ENCODE results near the gene MEF2A. TPM values are rescaled to one million over a fixed set of nuclear protein-coding genes. Genes with fewer than 3 reads are reported as not detected.

Gene MEF2A
- polyA plus RNA-seq, 1 donor from 2014 or later, result 53.9 TPM

DNA sequence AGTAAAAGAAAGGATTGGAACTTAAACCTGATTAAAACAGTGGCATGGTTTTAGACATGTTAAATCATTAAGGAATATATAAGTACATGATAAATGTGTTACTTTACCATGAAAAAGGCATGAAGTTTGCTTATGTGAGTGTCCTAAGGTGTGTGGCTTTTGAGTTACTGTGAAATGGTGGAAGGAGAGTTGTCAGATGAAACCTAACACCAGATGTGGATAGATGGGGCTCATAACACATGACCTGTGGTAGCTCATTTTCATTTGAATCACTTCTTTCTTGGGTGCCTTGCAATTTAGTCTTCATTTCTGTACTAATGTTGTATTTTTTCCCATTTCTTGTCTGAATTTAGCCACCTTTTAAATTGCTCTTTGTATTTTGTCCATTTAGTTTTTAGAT is 13.0 kb downstream of the MEF2A start:
- H3K4me1 Mint-ChIP-seq, result peaks cover 56 to 77% (median 70%) of the 10 kb centered on the region in 3 donors
- peak overlapping the region in 1 of 4 donors; percentile 50 for H3K4me3 Mint-ChIP-seq
- H3K27ac Mint-ChIP-seq, result peak overlapping the region in 2 of 3 donors; percentile 2 to 35
- H3K36me3 Mint-ChIP-seq, result peaks cover 3% of the 10 kb centered on the region
- H3K27me3 Mint-ChIP-seq, result no peaks in the 10 kb centered on the region
- peaks cover 0 to under 1% (median 0%) of the 10 kb centered on the region in 3 donors for H3K9me3 Mint-ChIP-seq

DNA sequence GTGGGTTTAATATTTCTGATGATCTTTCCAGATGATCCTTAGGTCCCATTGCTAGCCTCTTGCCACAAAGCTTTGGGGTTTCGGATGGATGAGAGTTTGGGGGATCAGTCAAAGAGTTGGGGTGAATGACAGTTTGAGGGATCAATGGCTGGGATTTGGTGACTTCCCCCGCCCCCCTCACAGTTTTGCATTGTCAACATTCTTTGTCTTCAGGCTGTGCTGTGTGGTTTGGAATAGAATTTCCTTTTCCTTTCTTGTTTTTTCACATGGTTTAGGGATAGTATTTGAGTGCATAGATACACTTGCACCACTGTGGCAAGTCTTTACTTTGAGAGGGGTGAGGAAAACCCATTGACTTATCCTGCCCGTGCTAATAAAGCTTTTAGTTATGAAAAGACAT is 14.3 kb downstream of the MEF2A start:
- H3K4me1 Mint-ChIP-seq, result peaks cover 48 to 67% (median 65%) of the 10 kb centered on the region in 3 donors
- peaks cover 2 to 12% (median 4%) of the 10 kb centered on the region in 3 donors for H3K9me3 Mint-ChIP-seq
- H3K4me3 Mint-ChIP-seq, result peak overlapping the region in 2 of 4 donors; percentile 30 to 31
- peak overlapping the region in 1 of 3 donors; percentile 34 for H3K27ac Mint-ChIP-seq
- H3K36me3 Mint-ChIP-seq, result peaks cover 14% of the 10 kb centered on the region
- no peaks in the 10 kb centered on the region for H3K27me3 Mint-ChIP-seq

DNA sequence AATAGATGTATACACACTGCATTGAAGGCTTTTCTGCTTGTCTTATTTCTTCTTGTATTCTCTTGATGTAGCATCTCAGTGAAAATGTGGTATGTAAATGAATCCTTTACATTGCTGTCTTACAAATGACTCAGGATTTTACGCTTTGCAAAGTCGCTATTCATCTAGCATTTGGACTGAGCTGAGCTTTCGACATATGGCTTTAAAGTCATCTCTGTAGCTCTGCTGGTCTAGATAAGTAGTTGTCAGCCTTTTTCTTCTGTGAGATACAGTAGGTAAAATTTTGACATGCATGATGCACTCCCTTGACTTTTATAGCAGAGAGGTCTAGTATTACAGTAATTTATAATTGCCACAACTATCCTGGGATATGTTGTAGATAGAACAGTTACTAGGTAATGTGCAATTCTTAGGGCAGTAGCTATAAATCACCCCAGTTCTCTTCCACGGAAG is 16.8 kb downstream of the MEF2A start:
- no peaks in the 10 kb centered on the region for H3K27me3 Mint-ChIP-seq
- H3K9me3 Mint-ChIP-seq, result peaks cover 4 to 18% (median 5%) of the 10 kb centered on the region in 3 donors
- no peak overlapping the region for H3K27ac Mint-ChIP-seq
- H3K4me3 Mint-ChIP-seq, result peak overlapping the region in 1 of 4 donors; percentile 10
- H3K36me3 Mint-ChIP-seq, result peaks cover 20% of the 10 kb centered on the region
- H3K4me1 Mint-ChIP-seq, result peaks cover 39 to 57% (median 49%) of the 10 kb centered on the region in 3 donors

DNA sequence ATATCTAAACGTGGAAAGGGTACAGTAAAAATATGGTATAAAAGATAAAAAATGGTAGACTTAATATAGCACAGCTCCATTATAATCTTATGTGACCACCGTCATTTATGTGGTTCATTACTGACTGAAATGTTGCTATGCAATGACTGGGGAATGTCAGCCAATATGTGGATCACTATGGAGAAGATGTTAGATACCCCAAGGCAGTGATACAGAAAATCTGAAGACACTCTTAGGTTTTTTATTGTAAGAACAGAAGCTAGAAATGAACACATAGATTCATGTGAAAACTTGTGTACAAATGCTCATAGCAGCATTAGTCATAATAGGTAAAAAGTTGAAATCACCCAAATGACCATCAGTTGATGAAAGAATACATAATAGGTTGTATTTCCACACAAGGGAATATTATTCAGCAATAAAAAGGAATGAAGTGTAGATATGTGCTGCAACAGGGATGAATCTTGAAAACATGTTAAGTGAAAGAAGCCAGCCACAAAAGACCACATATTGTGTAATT is 18.4 kb downstream of the MEF2A start:
- Mint-ChIP-seq H3K4me3 (no peak overlapping the region), H3K4me1 (peaks cover 33 to 52% (median 43%) of the 10 kb centered on the region in 3 donors), H3K36me3 (peaks cover 20% of the 10 kb centered on the region), H3K9me3 (peaks cover 4 to 18% (median 5%) of the 10 kb centered on the region in 3 donors), H3K27ac (no peak overlapping the region), H3K27me3 (no peaks in the 10 kb centered on the region)

DNA sequence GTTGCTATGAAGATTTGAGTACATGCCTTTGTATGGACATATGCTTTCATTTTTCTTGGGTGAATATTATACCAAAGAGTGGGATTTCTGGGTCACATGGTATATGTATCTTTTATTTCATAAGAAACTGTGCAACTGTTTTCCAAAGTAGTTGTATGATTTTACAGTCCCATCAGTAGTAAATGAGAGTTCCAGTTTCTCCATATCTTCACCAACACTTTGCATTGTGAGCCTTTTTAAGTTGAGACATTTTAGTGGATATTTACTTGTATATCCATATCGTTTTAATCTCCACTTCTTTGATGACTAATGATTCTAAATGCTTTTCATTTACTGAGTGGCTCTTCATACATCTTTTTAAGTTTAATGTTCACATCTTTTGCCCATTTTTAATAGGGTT is 20.3 kb downstream of the MEF2A start:
- peaks cover 17% of the 10 kb centered on the region for H3K36me3 Mint-ChIP-seq
- peaks cover 4 to 18% (median 5%) of the 10 kb centered on the region in 3 donors for H3K9me3 Mint-ChIP-seq
- no peak overlapping the region for H3K27ac Mint-ChIP-seq
- no peaks in the 10 kb centered on the region for H3K27me3 Mint-ChIP-seq
- H3K4me3 Mint-ChIP-seq, result peak overlapping the region in 1 of 4 donors; percentile 39
- peaks cover 43 to 53% (median 48%) of the 10 kb centered on the region in 3 donors for H3K4me1 Mint-ChIP-seq

DNA sequence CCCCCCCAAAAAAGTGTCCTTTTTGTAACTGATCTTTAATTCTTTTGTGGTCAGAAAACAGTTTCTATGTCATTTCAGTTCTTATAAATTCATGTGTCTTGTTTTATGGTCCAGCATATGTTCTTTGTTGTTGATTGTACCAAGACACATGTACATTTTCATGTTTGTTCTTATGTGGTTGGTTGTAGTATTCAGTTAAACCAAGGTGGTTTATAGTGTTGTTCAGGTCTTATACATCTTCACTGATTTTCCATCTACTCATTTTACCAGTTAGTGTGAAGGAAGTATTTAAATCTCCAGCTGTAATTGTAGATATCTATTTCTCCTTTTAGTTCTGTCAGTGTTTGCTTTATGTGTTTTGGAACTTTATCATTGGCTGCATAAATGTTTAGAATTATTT is 24.0 kb downstream of the MEF2A start:
- H3K27ac Mint-ChIP-seq, result no peak overlapping the region
- H3K4me3 Mint-ChIP-seq, result peak overlapping the region in 1 of 4 donors; percentile 75

DNA sequence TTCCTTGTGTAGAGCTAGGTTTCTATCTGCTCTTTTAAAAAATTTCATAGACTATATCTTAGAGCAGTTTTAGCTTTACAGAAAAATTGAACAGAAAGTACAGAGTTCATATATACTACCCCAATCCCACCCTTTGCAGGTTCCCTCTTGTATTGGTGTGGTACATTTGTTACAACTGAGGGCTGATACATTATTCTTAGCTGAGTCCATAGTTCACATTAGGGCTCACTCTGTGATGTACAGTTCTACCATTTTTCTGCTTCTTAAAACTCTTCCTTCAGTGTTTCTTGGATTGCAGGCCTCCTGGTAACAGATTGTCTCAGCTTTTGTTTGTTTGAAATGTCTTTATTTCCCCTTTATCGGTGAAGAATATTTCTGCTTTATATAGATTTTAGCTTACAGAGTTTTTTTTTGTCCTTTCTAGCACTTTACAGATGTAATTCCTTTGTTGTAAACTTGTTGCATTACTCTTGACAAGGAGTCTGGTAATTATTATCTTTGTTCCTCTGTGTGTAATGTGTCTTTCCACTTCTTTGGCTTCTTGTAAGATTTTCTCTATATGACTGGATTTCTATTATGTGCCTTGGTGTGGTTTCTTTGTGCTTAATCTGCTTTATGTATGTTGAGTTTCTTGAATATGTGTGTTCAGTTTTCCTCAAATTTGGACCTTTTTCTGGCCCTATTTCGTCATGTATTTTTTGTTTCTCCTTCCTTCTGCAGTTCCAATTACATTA is 25.3 kb downstream of the MEF2A start:
- peak overlapping the region in 1 of 4 donors; percentile 64 for H3K4me3 Mint-ChIP-seq
- no peaks in the 10 kb centered on the region for H3K27me3 Mint-ChIP-seq
- peaks cover 44 to 59% (median 56%) of the 10 kb centered on the region in 3 donors for H3K4me1 Mint-ChIP-seq
- H3K27ac Mint-ChIP-seq, result peak overlapping the region in 1 of 3 donors; percentile 36
- H3K9me3 Mint-ChIP-seq, result peaks cover 0 to 6% (median 3%) of the 10 kb centered on the region in 3 donors
- peaks cover 5% of the 10 kb centered on the region for H3K36me3 Mint-ChIP-seq

More for the DNA sequence above, 24.0 kb downstream of the MEF2A start:
- Mint-ChIP-seq H3K4me1 (peaks cover 42 to 48% (median 48%) of the 10 kb centered on the region in 3 donors), H3K9me3 (peaks cover 0 to 8% (median 3%) of the 10 kb centered on the region in 3 donors), H3K36me3 (peaks cover 8% of the 10 kb centered on the region), H3K27me3 (no peaks in the 10 kb centered on the region)

DNA sequence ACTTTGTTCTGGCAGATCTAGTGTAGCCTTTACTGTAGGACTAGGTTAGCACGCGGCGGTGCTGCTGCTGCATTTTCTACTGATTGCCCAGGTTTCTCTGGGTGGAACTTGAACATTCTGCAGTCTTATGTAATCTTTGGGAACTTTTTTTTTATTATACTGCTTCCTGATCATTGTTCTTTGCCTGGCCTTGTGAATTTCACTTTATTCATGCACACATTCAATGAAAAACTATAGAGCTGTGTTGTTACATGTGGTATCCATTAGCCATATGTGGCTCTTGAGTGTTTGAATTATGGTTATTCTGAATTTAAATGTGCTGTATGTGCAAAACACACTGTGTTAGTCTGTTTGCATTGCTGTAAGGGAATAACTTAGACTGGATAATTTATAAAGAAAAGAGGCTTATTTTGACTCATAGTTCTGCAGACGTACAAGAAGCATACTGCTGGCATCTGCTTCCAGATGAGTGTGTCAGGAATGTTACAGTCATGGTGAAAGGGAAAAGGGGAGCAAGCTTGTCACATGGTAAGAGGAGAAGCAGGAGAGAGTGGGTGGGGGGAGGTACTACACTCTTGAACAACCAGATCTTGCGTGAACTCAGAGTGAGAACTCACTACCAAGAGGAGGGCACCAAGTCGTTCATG is 26.5 kb downstream of the MEF2A start:
- Mint-ChIP-seq H3K27me3 (no peaks in the 10 kb centered on the region), H3K4me1 (peaks cover 44 to 59% (median 52%) of the 10 kb centered on the region in 3 donors), H3K4me3 (peak overlapping the region in 1 of 4 donors; percentile 67), H3K27ac (no peak overlapping the region), H3K36me3 (peaks cover 3% of the 10 kb centered on the region), H3K9me3 (peaks cover 0 to 4% (median 0%) of the 10 kb centered on the region in 3 donors)

DNA sequence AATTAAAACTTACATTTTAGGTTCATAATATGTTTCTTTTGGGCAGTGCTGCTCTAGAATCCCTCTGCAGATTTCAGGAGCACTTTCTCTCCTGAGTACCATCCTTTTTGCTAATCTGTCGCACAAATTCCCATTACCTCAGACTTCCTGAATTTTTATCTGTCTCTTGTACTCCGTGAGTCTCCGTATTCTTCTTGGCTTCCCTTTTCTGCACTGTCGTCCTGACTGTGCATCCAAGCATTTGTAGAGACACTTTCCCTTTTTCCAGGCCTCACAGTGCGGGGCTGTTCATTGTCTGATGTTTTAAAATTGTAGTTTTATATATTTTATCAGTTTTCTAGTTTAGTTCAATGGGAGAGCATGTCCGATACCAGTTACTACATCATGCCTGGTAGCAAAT is 27.3 kb downstream of the MEF2A start:
- H3K4me1 Mint-ChIP-seq, result peaks cover 44 to 55% (median 47%) of the 10 kb centered on the region in 3 donors
- peaks cover 3% of the 10 kb centered on the region for H3K36me3 Mint-ChIP-seq
- peaks cover 0 to 8% (median 0%) of the 10 kb centered on the region in 3 donors for H3K9me3 Mint-ChIP-seq
- no peaks in the 10 kb centered on the region for H3K27me3 Mint-ChIP-seq
- no peak overlapping the region for H3K27ac Mint-ChIP-seq
- H3K4me3 Mint-ChIP-seq, result no peak overlapping the region

DNA sequence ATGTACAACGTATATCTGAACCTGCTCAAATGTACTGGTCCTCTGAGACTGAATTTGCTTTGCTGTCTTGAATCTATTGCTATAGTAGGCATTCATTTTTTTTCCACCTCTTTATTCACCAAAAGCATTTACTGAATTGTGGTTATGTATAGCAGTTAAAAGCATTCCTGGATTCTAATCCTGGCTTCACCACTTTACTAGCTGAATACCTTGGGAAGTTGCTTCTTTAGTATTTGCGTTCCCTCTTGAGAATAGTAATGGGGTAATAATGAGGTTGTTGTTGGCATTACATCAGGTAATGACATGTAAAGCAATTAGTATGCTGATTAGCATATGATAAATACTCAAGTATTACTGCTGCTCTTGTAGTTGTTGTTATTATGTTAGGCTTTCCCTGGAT is 29.1 kb downstream of the MEF2A start:
- peaks cover 27 to 50% (median 36%) of the 10 kb centered on the region in 3 donors for H3K4me1 Mint-ChIP-seq
- H3K36me3 Mint-ChIP-seq, result peaks cover 8% of the 10 kb centered on the region

DNA sequence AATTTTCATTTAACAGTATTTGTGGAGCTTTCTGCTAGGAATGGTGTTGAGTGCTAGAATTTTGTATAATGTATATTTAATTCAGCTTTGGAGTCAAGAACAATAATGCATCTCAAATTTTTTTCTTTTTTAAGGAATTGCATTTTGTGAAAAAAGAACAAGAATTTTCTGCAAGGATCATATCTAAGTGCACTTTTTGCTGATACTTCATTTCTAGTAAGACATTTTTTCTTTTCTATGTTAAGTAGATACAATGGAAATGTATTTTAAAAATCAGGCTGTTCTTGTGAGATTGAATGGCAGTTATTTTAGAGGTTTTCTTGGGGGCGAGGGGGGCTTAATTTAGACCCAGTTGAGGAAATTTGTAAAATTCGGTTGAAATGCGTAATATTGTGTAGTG is 32.5 kb downstream of the MEF2A start:
- peak overlapping the region in 1 of 4 donors; percentile 43 for H3K4me3 Mint-ChIP-seq
- H3K27me3 Mint-ChIP-seq, result no peaks in the 10 kb centered on the region
- peaks cover 23% of the 10 kb centered on the region for H3K36me3 Mint-ChIP-seq
- peak overlapping the region in 1 of 3 donors; percentile 35 for H3K27ac Mint-ChIP-seq
- H3K9me3 Mint-ChIP-seq, result peaks cover 0 to 12% (median 2%) of the 10 kb centered on the region in 3 donors
- peaks cover 21 to 43% (median 21%) of the 10 kb centered on the region in 3 donors for H3K4me1 Mint-ChIP-seq

More for the DNA sequence above, 29.1 kb downstream of the MEF2A start:
- Mint-ChIP-seq H3K4me3 (no peak overlapping the region), H3K27me3 (no peaks in the 10 kb centered on the region), H3K9me3 (peaks cover 0 to 9% (median 0%) of the 10 kb centered on the region in 3 donors), H3K27ac (peak overlapping the region in 1 of 3 donors; percentile 17)

DNA sequence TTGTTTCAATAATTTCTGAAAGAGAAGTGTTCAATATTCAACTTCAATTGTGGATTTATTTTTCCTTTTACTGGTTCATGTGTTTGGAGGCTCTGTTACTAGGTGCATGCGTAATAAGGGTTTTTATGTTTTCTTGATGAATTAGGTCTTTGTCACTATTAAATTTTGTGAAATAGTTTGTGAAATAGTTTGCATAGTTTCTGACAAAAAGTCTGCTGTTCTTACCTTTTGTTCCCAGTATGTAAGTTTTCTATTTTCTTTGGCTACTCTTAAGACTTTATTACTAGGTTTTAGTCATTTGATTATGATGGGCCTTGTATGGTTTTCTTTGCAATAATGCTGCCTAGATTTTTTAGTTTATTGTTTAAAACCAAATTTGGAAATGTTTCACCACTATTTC is 38.0 kb downstream of the MEF2A start:
- Mint-ChIP-seq H3K27ac (peak overlapping the region in 1 of 3 donors; percentile 41), H3K27me3 (no peaks in the 10 kb centered on the region), H3K4me1 (peaks cover 41 to 66% (median 57%) of the 10 kb centered on the region in 3 donors), H3K4me3 (peak overlapping the region in 1 of 4 donors; percentile 51), H3K9me3 (peaks cover 0 to 4% (median 2%) of the 10 kb centered on the region in 3 donors), H3K36me3 (peaks cover 16% of the 10 kb centered on the region)

DNA sequence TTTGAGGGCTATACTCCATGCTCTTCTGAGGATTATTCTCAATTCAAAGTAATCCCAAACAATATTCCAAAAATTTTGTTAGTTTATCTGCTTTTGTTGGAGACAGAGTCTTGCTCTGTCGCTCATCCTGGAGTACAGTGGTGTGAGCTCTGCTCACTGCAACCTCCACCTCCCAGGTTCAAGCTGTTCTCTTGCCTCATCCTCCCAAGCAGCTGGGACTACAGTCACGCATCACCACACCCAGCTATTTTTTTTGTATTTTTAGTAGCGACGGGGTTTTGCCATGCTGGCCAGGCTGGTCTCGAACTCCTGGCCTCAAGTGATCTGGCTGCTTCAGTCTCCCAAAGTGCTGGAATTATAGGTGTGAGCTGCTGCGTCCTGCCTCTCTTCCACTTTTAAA is 39.1 kb downstream of the MEF2A start:
- Mint-ChIP-seq H3K4me1 (peaks cover 44 to 67% (median 59%) of the 10 kb centered on the region in 3 donors), H3K27me3 (no peaks in the 10 kb centered on the region), H3K9me3 (peaks cover 0 to 4% (median 2%) of the 10 kb centered on the region in 3 donors), H3K36me3 (peaks cover 15% of the 10 kb centered on the region), H3K27ac (peak overlapping the region; percentile 34 to 45 (median 41)), H3K4me3 (peak overlapping the region in 1 of 4 donors; percentile 70)

DNA sequence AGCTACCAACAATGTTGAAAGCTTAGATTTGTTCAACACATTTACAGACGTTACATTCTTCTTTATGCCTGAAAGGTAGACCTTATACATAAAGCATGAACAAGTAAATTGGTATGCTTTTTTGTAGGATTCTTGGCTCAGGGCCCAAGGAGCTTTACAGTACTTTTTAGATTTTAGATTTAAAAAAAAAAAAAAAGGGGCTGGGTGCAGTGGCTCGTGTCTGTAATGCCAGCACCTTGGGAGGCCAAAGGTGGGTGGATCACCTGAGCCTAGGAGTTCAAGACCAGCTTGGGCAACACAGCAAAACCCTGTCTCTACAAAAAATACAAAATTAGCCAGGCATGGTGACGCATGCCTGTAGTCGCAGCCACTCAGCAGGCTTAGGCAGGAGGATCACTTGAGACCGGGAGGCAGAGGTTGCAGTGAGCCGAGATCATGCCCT is 39.7 kb downstream of the MEF2A start:
- no peaks in the 10 kb centered on the region for H3K9me3 Mint-ChIP-seq
- H3K36me3 Mint-ChIP-seq, result peaks cover 10% of the 10 kb centered on the region
- H3K27me3 Mint-ChIP-seq, result no peaks in the 10 kb centered on the region
- peak overlapping the region in 1 of 3 donors; percentile 41 for H3K27ac Mint-ChIP-seq
- peak overlapping the region in 3 of 4 donors; percentile 48 to 76 (median 55) for H3K4me3 Mint-ChIP-seq
- peaks cover 44 to 60% (median 59%) of the 10 kb centered on the region in 3 donors for H3K4me1 Mint-ChIP-seq
